ENCODE results near the gene TBXT.
"Not testable (repeated sequence)": the region's sequence is repeated elsewhere in the genome, so short reads cannot be mapped to it uniquely, and the experiment has no call there.

Gene TBXT

GRCh38 chr6:166167801-166168615 lies at the start of gene TBXT:
TSS of gene TBXT (minus strand) at chr6:166167851. CDS start at chr6:166167591, 260 bp downstream.
- no peak for DNase-seq (ENCODE audit: low read depth)

GRCh38 chr6:166207284-166207561 lies 39.6 kb upstream of the TBXT start:
- no peak for DNase-seq (ENCODE audit: low read depth)

- DNase-seq (ENCODE audit: low read depth), result no peak
Observed at GRCh38 chr6:166206510-166207283, 39.0 kb upstream of the TBXT start.

GRCh38 chr6:166206066-166206465 lies 38.4 kb upstream of the TBXT start:
- DNase-seq (ENCODE audit: low read depth), result no peak

GRCh38 chr6:166204852-166205650 lies 37.4 kb upstream of the TBXT start:
- DNase-seq (ENCODE audit: low read depth), result no peak

GRCh38 chr6:166203641-166204222 lies 36.1 kb upstream of the TBXT start:
- no peak for DNase-seq (ENCODE audit: low read depth)

GRCh38 chr6:166203003-166203640 lies 35.5 kb upstream of the TBXT start:
- no peak for DNase-seq (ENCODE audit: low read depth)

- DNase-seq (ENCODE audit: low read depth), result no peak
Observed at GRCh38 chr6:166202321-166202733, 34.7 kb upstream of the TBXT start.

- DNase-seq (ENCODE audit: low read depth), result no peak
Observed at GRCh38 chr6:166201878-166202277, 34.2 kb upstream of the TBXT start.

- DNase-seq (ENCODE audit: low read depth), result no peak
Observed at GRCh38 chr6:166197361-166197760, 29.7 kb upstream of the TBXT start.

GRCh38 chr6:166195860-166196238 lies 28.2 kb upstream of the TBXT start:
- no peak for DNase-seq (ENCODE audit: low read depth)

- no peak for DNase-seq (ENCODE audit: low read depth)
Observed at GRCh38 chr6:166194914-166195859, 27.5 kb upstream of the TBXT start.

- no peak for DNase-seq (ENCODE audit: low read depth)
Observed at GRCh38 chr6:166192557-166192956, 24.9 kb upstream of the TBXT start.

GRCh38 chr6:166192136-166192535 lies 24.5 kb upstream of the TBXT start:
- DNase-seq (ENCODE audit: low read depth), result no peak

- no peak for DNase-seq (ENCODE audit: low read depth)
Observed at GRCh38 chr6:166179704-166180103, 12.1 kb upstream of the TBXT start.

- DNase-seq (ENCODE audit: low read depth), result no peak
Observed at GRCh38 chr6:166176106-166176505, 8.5 kb upstream of the TBXT start.

- DNase-seq (ENCODE audit: low read depth), result not testable (repeated sequence)
Observed at GRCh38 chr6:166175093-166175492, 7.4 kb upstream of the TBXT start.

GRCh38 chr6:166174031-166174430 lies 6.4 kb upstream of the TBXT start:
- no peak for DNase-seq (ENCODE audit: low read depth)

- DNase-seq (ENCODE audit: low read depth), result no peak
Observed at GRCh38 chr6:166173281-166173951, 5.8 kb upstream of the TBXT start.

GRCh38 chr6:166172546-166172945 lies 4.9 kb upstream of the TBXT start:
- no peak for DNase-seq (ENCODE audit: low read depth)
